Erythroblast (primary cell): ENCODE data around the gene PTH1R.
A peak's percentile ranks its signal among the peaks of the same experiment; 100 is the strongest.

Experiments
- GATA1 ChIP-seq: IDR thresholded peaks from 2 replicates; pipeline ENCODE4 v1.6.1; 2011; ENCODE audit warnings: low read depth, mild to moderate bottlenecking, control low read depth, low read length, moderate library complexity
- POLR2A ChIP-seq: IDR thresholded peaks from 2 replicates; pipeline ENCODE4 v1.6.1; 2011; ENCODE audit warnings: mild to moderate bottlenecking, low read length

- TF ChIP-seq POLR2A (peak; percentile 18), GATA1 (no peak)
These were observed 57.8 kb downstream of the PTH1R start for GRCh38 chr3:46935168-46935858.
